ENCODE data around the gene KIF16B.

DNA sequence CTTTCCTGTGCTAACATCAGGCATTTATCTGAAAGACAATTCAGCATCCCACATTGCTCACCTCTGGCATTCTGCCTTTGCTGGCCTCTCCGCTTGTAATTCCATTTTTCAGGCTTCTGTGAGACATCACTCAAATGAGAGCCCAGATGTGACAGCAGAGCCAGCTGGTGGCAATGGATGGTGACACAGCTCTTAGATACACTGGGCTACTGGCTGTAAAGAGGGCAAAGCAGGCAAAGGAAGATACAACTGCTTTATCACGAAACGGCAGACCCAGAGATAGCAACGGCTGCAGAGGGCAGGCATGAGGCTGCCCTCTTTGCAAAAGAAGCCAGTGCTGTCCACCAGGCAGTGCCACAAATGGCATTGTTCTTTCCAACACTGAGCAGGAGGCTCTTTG is 329.8 kb downstream of the KIF16B start:
- TF ChIP-seq, protein P1, sequence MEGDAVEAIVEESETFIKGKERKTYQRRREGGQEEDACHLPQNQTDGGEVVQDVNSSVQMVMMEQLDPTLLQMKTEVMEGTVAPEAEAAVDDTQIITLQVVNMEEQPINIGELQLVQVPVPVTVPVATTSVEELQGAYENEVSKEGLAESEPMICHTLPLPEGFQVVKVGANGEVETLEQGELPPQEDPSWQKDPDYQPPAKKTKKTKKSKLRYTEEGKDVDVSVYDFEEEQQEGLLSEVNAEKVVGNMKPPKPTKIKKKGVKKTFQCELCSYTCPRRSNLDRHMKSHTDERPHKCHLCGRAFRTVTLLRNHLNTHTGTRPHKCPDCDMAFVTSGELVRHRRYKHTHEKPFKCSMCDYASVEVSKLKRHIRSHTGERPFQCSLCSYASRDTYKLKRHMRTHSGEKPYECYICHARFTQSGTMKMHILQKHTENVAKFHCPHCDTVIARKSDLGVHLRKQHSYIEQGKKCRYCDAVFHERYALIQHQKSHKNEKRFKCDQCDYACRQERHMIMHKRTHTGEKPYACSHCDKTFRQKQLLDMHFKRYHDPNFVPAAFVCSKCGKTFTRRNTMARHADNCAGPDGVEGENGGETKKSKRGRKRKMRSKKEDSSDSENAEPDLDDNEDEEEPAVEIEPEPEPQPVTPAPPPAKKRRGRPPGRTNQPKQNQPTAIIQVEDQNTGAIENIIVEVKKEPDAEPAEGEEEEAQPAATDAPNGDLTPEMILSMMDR (conservative IDR thresholded peaks at IDR 0.05; ENCODE audit: low read depth, low read length), result no peak
- TF ChIP-seq EZH2 (IDR thresholded peaks at IDR 0.05; ENCODE audit: borderline replicate concordance, low read depth, low read length, poor library complexity, severe bottlenecking), result no peak
